Activated T-cell treated with anti-CD3 and anti-CD28 coated beads for 48 hours (primary cell): ENCODE measurements around the gene SUN1.
"Not testable (repeated sequence)": the region's sequence is repeated elsewhere in the genome, so short reads cannot be mapped to it uniquely, and the experiment has no call there.

Experiments used
- DNase-seq: peaks from one replicate; pipeline ENCODE4 v3.0.0-alpha.2; 2020; ENCODE audit warnings: low read depth

SUN1 gene

DNA sequence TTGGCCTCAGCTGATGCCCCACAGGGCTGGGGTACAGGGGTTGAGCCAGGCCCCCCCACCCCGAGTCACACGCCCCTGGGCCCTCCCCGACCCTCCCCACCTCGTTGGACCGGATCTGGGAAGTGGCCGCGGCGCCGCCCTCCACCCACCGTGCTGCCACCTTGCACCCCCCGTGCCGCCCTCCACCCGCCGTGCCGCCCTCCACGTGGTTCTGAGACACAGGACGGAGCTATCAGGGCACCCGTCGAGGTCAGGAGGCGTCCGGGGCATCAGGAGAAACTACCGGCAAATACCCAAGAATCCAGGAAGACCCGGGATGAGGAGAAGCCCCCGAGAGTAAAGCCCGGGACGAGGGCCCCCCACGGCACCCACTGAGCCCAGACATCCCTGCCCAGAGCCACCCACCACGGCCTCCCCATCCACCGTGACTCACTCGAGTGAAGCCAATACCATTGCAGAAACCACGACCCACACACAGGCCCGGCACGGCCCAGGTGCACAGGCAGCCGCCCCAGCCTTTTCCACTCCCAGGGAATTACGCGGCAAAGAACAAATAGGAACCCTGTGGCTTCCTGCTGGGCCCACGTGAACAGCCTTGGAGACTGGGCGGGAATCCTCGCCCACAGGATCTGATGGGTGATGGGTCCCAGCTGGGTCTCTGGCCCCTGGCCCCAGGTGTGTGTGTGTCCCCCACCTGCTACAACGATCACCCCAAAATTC lies 88.2 kb downstream of the SUN1 start:
- DNase-seq: no peak

DNA sequence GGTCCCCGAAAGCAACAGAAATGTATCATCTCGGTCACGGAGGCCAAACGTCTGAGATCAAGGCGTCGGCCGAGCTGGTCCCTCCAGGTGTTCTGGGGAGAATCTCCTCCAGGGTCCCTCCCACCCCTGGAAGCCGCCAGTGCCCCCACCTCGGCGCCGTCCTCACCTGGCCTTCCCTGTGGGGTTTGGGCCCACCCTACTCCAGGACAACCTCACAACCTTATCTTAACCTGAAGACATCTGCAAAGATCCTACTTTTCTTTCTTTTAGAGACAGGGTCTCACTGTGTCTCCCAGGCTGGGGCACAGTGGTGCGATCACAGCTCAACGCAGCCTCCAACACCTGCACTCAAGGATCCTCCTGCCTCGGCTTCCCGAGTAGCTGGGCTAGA lies 88.8 kb downstream of the SUN1 start:
- no peak for DNase-seq

DNA sequence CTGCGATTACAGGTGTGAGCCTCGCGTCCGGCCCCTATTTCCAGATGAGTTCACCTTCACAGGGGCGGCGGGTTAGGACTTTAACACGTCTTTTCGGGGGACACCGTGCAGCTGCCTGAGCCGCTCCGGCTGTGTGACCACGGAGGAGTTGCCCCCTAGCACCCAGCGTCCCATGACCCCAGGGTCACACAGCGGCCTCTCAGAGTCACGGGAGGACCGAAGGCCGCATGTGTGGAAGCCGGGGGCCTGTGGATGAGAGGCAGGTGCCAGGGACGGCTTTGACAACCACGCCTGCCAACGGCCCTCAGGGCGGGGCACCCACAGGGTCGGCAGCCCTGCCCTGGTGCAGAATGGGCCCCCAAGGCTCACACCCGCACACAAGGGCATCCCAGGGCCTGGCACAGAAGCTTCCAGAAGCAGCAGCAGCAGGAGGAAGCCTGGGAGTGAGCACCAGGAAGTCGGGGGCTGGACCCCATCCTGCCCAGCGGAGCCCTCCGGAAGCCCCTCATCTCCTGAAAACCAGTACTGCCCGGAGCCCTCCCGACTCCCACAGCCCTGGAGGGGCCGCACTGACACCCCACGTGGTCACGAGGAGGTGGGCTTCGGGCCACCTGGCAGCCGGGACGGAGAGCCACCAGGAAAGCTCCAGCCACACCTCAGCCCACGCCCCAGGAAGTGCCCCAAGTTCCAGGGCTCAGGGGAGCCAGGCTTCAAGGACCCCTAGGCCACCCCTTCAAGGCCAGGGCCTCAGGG lies 89.5 kb downstream of the SUN1 start:
- DNase-seq: no peak

DNA sequence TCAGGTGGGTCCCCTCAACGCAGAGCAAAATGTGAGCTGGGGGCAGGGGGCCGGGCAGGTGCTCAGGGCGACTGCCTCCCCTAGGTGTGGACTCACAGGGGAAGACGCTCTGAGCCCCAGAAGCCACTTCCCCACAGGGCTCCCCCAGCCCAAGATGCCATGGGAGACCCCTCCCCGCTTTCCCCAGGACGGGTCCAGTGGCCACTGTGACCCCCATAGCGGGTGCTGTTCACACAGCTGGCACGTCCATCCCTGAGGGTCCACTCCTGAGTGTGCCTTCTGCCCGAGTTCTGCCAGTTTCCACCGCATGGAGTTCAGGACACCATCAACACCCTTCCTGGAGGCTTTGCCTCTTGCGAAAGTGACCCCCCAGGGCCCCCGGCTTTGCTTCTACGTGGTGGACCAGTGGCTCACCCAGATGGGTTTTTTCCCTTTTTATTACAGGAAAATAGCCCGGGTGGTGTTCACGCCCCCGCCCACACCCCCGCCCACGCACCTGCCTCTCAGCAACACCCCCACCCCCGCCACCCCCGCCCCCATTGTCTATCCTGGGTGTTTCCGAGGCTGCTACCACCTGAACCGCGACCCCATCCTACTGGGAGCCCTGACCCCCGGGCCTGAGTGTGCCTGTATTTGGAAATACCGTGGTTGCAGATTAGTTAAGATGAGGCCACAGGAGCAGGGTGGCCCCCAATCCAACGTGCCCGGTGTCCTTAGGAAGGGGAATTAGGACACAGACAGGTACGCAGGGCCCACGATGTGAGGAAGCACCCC lies 90.2 kb downstream of the SUN1 start:
- peak; percentile 30 for DNase-seq

DNA sequence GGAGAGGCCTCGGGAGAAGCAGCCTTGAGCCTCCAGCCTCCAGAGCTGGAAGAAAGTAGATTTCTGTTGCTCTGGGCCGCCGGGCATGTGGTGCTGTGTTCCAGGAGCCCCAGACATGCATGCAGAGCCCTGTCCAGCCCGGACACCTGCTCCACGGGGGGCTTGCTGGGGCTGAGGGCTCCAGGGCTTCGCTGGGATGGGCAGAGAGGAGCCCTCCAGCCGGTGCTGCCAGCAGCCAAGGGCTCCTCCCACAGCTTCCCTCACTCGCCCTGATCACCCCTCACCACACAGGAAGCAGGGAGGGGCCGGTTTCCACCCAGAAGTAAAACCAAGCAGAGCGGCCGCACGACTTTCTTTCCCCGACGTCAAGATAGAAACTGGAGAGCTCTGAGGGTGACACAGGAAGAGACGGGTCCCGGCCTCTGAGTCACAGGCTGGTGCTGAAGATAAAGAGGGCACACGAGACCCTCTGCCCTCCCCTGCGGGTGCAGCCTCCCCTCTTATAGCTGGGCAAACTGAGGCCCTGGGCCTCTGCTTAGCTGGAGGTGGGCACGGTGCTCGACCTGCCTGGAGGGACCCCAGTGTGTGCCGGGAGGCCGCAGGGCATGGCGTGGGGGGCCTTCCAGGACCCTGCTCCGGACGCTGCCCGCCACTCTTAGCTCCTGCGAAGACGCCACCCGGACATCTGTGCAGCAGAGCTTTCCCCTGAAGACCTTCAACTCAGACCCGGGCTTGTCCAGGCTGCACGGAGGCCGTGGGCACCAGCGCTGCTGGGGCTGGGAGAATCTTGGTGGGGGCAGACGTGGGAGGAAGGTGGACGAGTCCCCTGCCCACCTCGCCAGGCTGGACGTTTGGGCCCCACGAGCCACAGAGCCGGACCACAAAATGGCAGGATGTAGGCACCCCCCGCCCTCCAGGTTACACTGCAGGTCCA lies 91.1 kb downstream of the SUN1 start:
- peak; percentile 89 for DNase-seq

DNA sequence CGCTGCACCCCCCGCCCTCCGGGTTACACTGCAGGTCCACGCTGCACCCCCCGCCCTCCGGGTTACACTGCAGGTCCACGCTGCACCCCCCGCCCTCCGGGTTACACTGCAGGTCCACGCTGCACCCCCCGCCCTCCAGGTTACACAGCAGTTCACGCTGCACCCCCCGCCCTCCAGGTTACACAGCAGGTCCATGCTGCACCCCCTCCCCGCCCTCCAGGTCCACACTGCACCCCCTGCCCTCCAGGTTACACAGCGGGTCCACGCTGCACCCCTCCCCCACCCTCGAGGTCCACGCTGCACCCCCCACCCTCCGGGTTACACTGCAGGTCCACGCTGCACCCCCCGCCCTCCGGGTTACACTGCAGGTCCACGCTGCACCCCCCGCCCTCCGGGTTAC lies 91.8 kb downstream of the SUN1 start:
- DNase-seq: not testable (repeated sequence)
